NCI-H2171 (cell line): ENCODE measurements around the gene NABP2.

Experiments
- DNase-seq: peaks from one replicate; lab custom pipeline; 2025; lab: John Stamatoyannopoulos, UW

NABP2 gene

DNA sequence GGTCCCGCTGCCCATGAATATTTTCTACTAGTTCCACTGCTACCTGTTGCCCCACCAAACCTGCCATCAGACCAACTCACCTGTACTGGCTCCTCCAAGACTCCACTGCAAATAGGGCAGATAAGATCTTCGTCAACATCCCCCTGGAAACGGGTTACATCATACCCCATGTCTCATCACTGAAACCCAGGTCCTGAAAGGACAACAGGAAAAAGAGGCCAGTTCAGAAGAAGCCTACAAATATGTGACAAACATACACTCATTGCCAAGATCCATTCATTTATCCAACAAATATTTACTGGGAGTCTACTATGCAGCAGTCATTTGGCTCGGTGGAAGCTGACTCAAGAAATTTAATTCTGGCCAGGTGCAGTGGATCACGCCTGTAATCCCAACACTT, 10.3 kb upstream of the NABP2 start:
- DNase-seq = no peak

DNA sequence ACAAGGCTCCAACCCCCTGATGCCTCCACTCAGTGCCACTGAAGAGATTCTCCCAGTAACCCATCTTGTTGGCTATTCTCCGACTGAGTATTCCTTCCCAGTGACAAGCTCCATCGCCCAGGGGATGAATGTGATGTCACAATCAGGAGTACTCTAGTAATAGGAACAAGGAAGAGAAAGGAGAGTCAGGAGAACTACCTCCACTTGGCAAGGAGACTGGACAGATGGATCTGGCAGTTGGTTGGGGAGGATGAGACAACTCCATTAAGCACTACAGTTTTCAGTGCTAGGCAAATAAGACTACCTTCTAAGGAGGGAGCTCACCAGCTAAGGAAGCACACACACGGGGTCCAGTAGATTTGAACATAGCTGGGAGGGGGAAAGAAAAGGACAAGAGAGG, 7.7 kb upstream of the NABP2 start:
- DNase-seq = no peak

DNA sequence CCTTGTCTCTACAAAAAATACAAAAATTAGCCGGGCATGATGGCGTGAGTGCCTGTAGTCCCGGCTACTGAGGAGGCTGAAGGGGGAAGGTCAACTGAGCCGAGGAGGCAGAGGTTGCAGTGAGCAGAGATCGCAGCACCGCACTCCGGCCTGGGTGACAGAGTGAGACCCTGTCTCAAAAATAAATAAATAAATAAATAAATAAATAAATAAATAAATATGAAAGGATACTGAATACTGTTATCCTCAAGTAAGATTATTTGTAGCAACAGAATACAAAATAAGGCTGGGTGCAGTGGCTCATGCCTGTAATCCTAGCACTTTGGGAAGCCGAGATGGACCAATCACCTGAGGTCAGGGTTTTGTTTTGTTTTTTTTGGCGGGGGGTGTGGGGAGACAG, 4.3 kb upstream of the NABP2 start:
- no peak for DNase-seq

DNA sequence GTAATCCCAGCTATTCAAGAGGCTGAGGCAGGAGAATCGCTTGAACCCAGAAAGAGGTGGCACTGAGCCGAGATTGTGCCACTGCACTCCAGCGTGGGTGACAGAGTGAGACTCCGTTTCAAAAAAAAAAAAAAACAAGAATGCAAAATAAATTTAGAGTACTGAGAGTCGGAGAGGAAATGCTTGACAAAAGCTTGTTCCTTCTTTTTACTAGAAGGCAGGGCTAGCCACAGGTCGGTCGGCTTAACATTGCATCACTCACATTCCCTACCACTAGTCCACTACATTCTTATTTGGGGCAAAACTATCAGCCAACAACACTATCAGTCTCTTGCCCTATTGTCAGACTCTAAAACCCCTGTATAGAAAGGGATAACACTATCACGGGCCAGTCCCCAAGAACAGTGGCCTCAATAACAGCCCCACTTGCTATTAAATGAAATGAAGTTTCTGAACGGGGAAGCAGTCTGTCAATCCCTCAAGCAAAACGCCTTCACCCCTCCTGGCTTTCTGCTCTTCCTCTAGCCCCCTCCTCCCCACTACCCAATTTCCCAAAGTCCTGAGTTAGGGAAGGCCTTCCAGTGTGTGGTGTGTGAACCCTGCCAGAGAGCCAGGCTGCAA, 3.4 kb upstream of the NABP2 start:
- DNase-seq = no peak

DNA sequence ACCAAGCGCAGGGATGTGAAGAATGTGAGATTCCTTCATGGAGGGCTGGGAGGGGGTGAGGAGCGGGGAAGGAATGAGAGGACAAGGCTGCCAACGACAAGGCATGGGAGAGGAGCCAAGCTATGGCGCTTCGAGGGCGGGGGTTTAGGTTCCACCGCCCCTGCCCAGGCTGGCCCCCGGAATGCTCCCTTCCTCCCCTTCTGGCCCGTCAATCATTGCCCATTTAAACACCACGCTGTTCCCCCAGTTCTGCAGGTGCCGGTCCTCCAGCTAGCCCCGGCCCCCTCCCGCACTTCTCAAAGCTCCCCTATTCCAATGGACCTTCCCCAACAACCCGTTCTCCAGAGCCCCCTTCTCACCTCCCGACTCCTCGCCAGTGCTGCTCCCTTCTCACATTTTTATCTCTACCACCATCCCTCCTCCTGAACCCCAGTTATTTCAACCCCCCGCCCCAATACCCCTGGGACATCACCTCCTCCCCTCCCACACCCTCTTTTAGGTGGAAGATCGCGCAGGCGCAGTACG, 2.8 kb upstream of the NABP2 start:
- DNase-seq = peak; percentile 86

DNA sequence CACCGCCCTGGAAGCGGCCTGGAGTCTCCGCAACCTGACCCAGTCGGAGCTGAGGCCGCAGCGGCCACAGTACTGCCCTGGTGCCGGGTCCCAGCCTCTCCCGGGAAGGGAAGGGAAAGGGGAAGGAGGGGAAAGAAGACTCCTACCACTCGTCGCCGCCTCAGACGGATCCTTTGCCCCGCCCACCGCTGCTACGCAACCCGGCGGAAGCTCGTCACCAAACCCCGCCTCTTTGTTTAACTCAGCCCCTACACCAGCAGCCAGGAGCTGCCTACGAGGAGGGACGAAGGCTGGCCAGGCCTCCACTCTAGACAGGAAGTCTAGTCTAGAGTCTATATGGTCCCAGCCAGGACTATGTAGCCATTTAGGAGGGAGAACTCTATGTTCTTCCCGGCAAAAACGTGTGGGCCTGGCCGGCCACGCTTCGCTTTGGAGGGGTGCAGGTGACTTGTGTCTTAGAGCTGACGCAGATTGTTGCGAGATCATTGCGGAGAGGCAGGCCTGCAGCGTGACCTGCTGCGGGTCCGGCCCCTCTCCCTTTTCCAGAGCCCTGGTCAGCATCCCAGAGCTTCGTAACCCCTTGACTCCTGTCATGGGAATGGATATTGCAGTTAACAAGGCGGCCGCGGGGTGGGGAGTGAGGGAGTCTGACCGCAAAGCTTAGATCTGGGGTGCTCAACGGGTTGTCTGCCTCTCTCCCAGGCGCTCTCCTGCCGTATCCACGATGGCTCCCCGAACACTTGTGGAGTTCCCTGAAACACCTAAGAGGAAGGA, 2.2 kb upstream of the NABP2 start, which contains the start of gene RNF41:
Gene RNF41 (minus strand): TSS at position 166 of the 774 bp plus-strand sequence. CDS start 7,875 bp downstream, outside the sequence.
- peak; percentile 95 for DNase-seq

DNA sequence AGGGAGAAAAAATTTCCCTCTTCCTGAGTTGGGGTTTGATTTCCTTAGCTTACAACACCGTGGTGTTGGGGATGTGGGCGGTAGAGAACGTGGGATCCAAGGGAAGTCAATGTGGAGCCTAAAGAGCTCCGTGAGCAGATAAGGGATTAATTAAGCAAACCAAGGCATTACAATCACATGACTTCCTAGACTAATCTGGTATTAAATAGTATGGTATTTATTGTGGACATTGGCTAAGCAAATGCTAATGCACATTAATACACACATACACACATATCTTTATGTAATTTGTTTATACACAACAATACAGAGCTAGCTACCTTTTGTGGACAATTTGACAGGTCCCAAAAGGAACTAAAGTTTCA, 1.6 kb upstream of the NABP2 start:
- no peak for DNase-seq

DNA sequence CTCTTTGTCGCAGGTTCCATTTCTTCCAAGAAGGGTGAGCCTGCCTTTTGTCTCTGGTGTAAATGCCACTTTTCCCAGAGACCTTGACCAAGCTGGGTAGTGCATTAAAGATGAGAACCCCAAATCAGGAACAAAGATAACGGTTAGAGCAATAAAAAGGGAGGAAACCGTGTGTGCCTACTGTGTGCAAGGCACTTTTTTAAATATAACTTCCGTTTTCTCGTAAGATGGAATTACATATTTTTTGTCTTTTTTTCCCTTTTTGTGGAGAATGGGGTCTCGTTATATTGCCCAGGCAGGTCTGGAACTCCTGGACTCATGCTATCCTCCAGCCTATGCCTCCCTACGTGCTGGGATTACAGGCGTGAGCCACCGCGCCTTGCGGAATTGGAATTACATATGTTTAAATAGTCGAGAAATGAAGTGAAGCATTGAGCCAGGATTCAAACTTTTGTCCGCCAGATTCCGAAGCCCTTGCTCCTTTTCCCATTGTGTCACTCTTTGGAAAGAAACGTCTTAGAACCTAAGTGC, 506 bp upstream of the NABP2 start:
- no peak for DNase-seq

DNA sequence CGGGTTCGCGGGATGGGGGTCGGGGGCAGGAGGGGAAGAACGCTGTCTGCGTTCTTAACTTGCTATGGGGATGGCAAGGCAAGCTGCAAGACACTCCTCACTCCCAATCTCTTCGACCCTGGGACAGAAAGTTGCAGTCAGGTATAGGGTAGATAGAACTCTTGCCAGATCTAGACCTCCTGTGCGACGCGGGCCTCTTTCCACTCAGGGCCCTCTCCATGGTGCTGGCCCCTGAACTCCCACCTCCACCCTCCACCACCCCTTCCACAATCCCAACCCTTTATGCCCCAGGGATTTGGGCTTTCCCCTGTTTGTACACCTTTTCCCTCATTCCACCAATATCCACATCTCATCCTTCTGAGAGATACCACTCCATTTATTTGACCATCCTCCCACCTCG, 812 bp downstream of the NABP2 start:
- no peak for DNase-seq

DNA sequence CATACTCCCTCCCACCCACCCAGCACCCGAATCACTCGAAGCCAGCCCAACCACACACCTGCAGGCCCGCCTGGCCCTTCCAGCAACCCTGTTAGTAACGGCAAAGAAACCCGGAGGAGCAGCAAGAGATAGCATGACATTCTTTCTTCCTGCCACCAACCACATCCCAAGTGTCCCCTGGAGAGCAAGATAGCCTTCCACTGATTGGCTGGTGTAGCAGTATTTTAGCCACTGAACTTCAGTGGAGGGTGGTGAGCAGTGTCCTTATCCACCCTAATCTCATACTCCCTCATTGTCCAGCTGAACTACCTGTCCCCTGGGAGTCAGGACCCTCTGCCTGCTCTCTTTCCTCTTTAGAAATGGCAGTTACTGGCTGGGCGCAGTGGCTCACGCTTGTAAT, 4.9 kb downstream of the NABP2 start:
- DNase-seq = no peak

DNA sequence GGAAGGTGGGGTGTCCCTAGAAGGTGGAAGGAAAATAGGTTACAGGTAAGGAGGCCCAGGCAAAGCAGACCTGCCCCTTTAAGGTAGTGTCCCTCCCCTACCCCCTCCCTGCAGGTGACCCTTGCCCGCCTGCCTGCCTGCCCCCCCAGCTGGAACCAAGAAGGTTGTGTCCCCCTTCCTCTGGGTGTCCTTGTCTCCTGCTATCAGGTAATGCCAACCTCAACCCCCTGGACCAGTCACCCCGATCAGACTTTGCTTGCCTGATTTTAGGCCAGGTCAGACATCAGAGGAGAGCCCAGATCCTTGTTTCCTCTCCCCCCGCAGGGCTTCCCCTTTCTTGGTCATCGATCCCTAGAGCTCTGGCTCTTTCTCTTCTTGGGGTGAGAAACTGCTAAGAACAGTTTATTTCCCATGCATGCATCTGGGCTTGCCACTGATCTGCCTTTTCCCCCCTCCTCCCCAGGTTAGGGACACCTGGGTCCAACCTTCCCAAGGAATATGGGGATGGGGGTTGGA, 5.8 kb downstream of the NABP2 start, which contains the start of gene SLC39A5:
Gene SLC39A5 (plus strand): TSS at position 136 of the 516 bp plus-strand sequence. CDS start 1,224 bp downstream, outside the sequence.
- no peak for DNase-seq

DNA sequence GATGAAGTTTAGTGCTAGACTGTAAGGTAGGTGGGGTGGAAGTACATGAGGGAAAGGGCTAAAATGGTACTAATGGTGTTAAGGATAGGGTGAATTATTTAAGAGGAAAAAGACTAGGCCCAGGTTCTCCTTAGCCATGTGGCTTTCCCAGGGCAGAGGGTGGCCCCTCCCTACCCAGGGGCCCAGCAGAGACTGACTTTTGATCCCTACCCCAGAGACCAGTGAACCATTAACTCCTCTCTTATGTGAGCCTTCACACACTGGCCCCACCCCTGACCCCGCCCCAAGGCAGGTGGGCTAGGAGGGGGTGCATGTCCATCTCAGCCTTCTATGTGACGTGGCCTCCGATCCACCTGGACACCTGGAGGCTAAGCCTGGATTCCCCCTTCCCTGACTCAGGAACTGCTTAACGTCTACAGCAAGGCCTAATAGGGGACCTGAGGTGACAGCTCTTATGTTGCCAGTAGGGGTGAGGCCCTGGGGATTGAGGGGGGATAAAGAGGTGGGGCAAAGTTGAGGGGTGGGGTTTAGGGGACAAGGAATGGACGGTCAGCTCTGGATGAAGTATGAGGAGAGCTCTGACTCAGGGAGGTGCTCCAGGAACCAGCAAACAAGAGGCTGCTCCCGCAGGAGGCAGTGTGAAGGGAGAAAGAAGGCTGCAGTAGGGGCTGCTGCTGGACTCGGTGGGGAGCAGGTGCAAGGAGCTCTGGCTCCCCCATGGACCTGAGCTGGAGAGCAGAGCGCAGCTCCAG, 6.5 kb downstream of the NABP2 start:
- DNase-seq = no peak

DNA sequence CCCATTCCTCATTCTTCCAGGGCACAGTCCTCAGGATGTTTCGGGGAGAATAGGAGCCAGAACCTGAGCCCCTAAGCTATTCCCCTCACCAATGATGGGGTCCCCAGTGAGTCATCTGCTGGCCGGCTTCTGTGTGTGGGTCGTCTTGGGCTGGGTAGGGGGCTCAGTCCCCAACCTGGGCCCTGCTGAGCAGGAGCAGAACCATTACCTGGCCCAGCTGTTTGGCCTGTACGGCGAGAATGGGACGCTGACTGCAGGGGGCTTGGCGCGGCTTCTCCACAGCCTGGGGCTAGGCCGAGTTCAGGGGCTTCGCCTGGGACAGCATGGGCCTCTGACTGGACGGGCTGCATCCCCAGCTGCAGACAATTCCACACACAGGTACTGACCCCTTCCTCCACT, 7.0 kb downstream of the NABP2 start:
- DNase-seq = no peak

DNA sequence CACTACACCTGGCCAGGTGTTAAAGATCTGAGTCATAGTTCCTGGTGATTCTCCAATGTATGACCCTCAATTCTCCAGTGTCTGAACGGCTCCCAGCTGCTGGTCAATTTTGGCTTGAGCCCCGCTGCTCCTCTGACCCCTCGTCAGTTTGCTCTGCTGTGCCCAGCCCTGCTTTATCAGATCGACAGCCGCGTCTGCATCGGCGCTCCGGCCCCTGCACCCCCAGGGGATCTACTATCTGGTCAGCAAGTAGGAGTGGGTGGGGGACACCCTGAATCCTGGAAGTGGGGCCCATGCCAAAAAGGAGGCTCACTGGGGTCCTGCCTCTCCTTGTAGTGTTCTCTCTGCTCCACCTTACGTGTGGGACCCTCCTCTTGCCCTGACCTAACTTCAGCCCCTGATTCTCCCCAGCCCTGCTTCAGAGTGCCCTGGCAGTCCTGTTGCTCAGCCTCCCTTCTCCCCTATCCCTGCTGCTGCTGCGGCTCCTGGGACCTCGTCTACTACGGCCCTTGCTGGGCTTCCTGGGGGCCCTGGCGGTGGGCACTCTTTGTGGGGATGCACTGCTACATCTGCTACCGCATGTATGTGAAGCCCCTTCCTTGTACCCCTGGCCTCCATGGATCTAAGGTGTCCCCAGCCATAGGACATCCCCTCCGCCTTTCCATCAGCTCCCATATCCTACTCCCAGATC, 10.7 kb downstream of the NABP2 start:
- DNase-seq = no peak

DNA sequence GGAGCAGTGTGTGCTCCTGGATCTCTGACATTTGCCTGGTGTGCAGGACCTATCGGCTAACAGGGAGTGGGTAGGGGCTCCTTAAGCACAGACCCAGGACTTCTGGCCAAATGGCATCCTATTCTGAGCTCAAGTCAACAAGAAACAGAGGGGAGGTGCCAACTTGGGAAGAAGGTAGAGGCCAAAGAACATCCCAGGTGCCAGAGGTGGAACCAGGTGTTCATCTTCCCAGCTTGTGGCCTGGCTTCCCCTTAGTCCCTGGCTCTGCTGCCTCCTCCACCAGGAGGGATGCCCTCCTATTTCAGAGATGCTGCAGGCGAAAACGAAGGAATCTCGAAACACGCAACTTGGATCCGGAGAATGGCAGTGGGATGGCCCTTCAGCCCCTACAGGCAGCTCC, 11.9 kb downstream of the NABP2 start:
- no peak for DNase-seq

DNA sequence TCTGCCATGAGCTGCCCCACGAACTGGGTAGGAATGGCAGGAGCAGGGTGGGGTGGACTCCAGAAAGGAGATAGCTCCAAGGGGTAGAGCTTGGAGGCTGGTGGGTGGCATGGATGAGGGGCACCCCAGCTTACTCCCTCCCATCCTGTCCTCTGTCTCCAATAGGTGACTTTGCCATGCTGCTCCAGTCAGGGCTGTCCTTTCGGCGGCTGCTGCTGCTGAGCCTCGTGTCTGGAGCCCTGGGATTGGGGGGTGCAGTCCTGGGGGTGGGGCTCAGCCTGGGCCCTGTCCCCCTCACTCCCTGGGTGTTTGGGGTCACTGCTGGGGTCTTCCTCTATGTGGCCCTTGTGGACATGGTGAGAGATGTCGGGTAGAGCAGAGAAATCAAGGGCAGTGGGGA, 12.8 kb downstream of the NABP2 start:
- DNase-seq = no peak

DNA sequence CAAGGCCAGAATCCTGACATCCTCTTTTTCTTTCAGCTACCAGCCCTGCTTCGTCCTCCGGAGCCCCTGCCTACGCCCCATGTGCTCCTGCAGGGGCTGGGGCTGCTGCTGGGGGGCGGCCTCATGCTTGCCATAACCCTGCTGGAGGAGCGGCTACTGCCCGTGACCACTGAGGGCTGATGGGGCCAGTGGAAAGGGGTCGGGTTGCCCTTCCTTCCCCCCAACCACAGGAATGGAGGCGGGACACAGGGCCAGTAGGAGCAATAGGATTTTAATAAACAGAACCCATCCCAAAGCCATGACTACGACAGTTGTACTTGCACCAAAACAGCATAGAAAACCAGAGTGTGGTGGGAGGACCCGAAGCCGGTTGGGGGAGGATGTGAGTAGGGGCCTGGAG, 13.4 kb downstream of the NABP2 start:
- DNase-seq = no peak

DNA sequence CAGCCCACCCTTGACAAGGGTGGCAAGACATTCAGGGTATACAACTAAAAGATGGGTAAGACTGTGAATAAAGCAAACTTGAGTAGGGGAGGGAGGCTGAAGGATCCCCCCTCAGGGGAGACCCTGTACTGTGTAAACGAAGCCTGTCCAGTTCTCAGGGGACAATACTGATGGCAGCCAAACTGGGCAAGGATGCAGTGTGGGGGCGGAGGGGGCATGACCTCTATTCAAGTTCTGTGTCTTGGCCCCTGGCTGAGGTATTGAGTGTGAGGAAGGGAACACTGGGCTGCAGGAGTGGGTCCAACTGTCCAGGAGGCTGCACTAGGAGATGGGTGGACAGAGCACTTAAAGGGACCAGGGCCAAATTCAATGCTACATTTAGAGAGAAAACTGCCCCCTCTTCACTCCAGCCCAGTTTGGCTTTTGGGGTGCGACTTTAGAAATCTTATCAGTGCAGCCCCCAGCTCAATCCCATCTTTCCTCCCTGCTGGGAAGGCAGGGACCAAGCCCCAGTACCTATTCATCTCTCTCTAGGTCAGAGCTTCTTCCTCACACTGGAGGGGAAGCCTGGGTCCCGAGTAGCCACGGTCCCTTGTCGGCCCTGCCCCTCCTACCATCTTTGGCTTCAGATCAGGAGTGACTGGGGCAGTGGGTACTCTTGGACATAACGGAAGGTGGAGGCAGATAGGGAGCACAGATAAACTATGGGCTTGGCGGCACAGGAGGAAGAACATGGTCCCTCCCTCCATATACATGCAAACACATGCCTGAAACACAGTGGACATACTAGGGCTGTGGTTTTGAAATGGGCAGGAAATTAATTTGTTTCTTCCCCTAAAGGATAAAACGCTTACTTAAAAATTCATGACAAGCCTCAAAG, 17.5 kb downstream of the NABP2 start:
- no peak for DNase-seq

DNA sequence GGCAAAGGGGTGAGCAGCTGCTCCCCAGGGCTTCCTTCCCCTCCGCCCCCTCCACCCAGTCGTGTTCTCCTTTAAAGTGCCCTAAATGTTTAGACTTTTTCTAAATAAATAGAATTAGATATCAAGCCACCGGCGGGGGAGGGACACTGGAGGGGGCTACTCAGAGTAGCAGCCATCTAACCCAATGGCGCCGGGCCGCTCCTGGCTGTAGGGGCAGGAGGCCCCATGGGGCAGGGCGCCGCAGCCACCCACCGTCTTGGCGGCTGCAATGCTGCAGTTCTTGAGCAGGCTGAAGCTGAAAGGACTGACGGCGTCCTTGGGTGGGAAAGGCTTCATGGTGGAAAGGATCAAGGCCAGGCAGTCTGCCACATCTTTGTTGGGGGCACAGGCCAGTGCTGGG, 18.8 kb downstream of the NABP2 start:
- no peak for DNase-seq

DNA sequence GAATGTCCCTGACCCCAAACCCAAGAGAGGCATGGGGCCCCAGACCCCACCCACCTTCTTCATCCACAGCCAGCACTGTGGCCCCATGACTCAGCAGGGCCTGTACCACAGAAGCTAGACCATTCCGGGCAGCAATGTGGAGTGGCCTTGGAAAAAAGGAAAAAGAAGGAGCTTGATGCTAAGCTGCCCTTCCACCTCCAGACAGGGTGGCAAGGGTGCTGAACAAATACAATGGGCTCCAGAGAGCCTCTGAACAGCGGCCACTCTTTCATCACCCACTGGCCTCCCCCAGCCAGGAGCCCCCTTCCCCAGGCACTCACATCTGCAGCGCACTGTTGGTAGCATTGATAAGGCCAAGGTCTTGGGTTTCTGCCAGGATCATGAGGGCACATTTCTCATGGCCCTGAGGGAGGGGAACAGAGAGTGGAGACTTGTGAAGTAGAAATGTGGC, 19.6 kb downstream of the NABP2 start:
- DNase-seq = no peak

DNA sequence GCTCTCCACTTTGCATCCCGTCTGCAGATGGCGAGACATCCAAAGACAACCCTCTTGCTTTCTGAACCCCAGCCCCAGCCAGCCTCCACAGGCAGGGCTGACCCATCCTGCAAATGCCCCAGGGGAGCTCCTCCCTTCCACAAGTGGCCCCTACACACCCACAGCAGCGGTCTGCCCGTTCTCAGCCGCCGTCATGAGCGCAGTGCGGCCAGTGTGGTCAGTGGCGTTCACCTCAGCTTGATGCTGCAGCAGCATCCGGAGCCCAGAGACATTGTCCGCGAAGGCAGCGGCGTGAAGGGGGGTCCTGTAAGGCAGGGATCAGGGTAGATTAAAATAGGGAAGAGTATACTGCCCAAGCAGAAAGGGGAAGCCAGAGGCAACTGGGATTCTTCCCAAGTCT, 20.4 kb downstream of the NABP2 start:
- DNase-seq = no peak
